ENCODE data around the gene OR5V1.

DNA sequence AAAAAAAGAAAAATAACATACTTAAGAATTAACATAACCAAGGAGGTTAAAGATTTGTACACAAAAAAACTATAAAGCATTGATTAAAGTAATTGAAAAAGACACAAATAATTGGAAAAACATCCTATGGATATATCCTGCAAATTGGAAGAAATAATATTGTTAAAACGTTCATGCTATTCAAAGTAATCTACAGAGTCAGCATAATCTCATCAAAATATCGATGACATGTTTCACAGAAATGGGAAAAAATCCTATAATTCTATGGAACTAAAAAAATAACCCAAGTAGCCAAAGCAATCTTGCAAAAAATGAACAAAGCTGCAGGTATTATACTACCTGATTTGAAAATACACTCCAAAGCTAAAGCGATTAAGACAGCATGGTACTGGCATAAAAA is 23.3 kb downstream of the OR5V1 start:
- TF ChIP-seq, protein P1, sequence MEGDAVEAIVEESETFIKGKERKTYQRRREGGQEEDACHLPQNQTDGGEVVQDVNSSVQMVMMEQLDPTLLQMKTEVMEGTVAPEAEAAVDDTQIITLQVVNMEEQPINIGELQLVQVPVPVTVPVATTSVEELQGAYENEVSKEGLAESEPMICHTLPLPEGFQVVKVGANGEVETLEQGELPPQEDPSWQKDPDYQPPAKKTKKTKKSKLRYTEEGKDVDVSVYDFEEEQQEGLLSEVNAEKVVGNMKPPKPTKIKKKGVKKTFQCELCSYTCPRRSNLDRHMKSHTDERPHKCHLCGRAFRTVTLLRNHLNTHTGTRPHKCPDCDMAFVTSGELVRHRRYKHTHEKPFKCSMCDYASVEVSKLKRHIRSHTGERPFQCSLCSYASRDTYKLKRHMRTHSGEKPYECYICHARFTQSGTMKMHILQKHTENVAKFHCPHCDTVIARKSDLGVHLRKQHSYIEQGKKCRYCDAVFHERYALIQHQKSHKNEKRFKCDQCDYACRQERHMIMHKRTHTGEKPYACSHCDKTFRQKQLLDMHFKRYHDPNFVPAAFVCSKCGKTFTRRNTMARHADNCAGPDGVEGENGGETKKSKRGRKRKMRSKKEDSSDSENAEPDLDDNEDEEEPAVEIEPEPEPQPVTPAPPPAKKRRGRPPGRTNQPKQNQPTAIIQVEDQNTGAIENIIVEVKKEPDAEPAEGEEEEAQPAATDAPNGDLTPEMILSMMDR (IDR thresholded peaks at IDR 0.05): no peak
- no peak for TF ChIP-seq POLR2A (IDR thresholded peaks at IDR 0.05)

Measured in esophagus squamous epithelium (tissue), 4 donors.